Gastrocnemius medialis (tissue), 4 donors: ENCODE results near the gene SLC35F2.

ENCODE experiments used
- POLR2A ChIP-seq, 2 donors: fragments of 450-650 bp; IDR thresholded peaks; one replicate each; pipeline ENCODE4 v1.6.1; 2017; ENCODE audit warnings: antibody characterized with exemption in 2 of 2, mild to moderate bottlenecking in 2 of 2, moderate library complexity in 2 of 2
- TF ChIP-seq, protein P1 (sequence below), 5 experiments: fragments of 450-650 bp in 3 of 5; fragments of 200-600 bp in 2 of 5; sonication (generic) in 2 of 5; IDR thresholded peaks in 4 of 5; conservative IDR thresholded peaks in 1 of 5; 1 replicate in 4 of 5; 2 replicates in 1 of 5; pipeline ENCODE4 v1.5.1; 2016 to 2019; ENCODE audit warnings: antibody characterized with exemption in 5 of 5, mild to moderate bottlenecking in 3 of 5, moderate library complexity in 3 of 5

DNA sequence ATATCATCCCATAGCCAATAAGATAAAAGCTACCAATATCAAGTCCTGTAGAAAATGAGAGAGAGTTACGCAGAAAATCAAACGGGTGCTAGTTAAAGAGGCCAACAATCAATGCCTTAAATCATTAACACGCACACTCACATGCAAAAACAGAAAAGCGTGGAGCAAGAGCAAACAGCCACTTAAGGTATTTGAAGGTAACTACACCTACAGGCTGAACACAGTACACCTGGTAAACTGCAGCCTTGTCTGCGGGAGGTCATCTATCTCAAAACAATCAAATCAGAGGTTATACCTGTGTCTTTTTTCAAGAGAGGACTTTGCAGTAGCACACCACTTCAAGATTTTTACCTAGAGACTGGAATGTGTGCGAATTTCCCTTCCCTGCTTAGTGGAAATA lies 23.6 kb downstream of the SLC35F2 start:
- TF ChIP-seq POLR2A (IDR thresholded peaks at IDR 0.05) = no peak
- TF ChIP-seq, protein P1, sequence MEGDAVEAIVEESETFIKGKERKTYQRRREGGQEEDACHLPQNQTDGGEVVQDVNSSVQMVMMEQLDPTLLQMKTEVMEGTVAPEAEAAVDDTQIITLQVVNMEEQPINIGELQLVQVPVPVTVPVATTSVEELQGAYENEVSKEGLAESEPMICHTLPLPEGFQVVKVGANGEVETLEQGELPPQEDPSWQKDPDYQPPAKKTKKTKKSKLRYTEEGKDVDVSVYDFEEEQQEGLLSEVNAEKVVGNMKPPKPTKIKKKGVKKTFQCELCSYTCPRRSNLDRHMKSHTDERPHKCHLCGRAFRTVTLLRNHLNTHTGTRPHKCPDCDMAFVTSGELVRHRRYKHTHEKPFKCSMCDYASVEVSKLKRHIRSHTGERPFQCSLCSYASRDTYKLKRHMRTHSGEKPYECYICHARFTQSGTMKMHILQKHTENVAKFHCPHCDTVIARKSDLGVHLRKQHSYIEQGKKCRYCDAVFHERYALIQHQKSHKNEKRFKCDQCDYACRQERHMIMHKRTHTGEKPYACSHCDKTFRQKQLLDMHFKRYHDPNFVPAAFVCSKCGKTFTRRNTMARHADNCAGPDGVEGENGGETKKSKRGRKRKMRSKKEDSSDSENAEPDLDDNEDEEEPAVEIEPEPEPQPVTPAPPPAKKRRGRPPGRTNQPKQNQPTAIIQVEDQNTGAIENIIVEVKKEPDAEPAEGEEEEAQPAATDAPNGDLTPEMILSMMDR (IDR thresholded peaks at IDR 0.05 in 4 of 5, conservative IDR thresholded peaks at IDR 0.05 in 1 of 5) = no peak
